GM20000 (cell line): ENCODE data around the gene DYRK3.

ENCODE experiments used
- DNase-seq: peaks from one replicate; pipeline ENCODE4 v3.0.0; 2012; ENCODE audit warnings: low spot score
- TF ChIP-seq, protein P1 (sequence below): IDR thresholded peaks from 2 replicates; pipeline ENCODE4 v1.5.1; 2012; ENCODE audit warnings: mild to moderate bottlenecking, control low read depth; ENCODE audit errors: extremely low read depth, missing control alignments

DYRK3 gene

DNA sequence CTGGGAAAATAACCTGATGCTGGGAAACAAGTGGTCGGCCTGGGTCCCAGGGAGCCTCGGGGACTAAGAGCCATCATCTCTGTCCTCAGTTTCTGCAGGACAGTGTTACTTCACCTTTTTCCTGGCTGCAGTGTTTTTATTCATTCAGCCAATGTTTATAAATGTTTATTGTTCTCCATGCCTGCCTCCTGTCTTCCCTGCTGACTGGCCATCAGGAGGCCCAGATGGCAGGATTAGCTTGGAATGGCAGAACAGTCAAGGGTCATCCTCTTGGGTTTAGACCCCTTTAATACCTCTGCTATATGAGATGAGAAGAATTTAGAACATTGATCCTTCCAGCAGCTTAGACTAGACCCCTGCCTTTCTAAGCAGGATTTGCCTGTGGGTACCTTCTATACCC is 62.7 kb downstream of the DYRK3 start:
- DNase-seq, result no peak
- TF ChIP-seq, protein P1, sequence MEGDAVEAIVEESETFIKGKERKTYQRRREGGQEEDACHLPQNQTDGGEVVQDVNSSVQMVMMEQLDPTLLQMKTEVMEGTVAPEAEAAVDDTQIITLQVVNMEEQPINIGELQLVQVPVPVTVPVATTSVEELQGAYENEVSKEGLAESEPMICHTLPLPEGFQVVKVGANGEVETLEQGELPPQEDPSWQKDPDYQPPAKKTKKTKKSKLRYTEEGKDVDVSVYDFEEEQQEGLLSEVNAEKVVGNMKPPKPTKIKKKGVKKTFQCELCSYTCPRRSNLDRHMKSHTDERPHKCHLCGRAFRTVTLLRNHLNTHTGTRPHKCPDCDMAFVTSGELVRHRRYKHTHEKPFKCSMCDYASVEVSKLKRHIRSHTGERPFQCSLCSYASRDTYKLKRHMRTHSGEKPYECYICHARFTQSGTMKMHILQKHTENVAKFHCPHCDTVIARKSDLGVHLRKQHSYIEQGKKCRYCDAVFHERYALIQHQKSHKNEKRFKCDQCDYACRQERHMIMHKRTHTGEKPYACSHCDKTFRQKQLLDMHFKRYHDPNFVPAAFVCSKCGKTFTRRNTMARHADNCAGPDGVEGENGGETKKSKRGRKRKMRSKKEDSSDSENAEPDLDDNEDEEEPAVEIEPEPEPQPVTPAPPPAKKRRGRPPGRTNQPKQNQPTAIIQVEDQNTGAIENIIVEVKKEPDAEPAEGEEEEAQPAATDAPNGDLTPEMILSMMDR, result no peak
